Activated CD8-positive, alpha-beta memory T cell treated with anti-CD3 and anti-CD28 coated beads, Interleukin-2, amount 50 U/mL, for 1 hour (primary cell): ENCODE data around the gene SLC29A3.

ENCODE experiments used
- DNase-seq: peaks from one replicate; pipeline ENCODE4 v3.0.0-alpha.2; 2020; ENCODE audit errors: extremely low read depth

SLC29A3 gene

GRCh38 chr10:71321386-71321785 lies 2.3 kb downstream of the SLC29A3 start:
- no peak for DNase-seq

GRCh38 chr10:71323407-71323806 lies 4.3 kb downstream of the SLC29A3 start:
- DNase-seq, result no peak

- no peak for DNase-seq
These were observed 5.7 kb downstream of the SLC29A3 start for GRCh38 chr10:71324743-71325142.

- no peak for DNase-seq
These were observed 6.2 kb downstream of the SLC29A3 start for GRCh38 chr10:71325267-71325666.

- DNase-seq, result no peak
These were observed 7.4 kb downstream of the SLC29A3 start for GRCh38 chr10:71326464-71326881.

- no peak for DNase-seq
These were observed 11.8 kb downstream of the SLC29A3 start for GRCh38 chr10:71330789-71331404.

- DNase-seq, result no peak
These were observed 12.7 kb downstream of the SLC29A3 start for GRCh38 chr10:71331736-71332135.

GRCh38 chr10:71332466-71332865 lies 13.4 kb downstream of the SLC29A3 start:
- DNase-seq, result no peak

- DNase-seq, result no peak
These were observed 14.2 kb downstream of the SLC29A3 start for GRCh38 chr10:71333129-71333887.

- no peak for DNase-seq
These were observed 15.2 kb downstream of the SLC29A3 start for GRCh38 chr10:71334221-71334791.

- DNase-seq, result no peak
These were observed 16.2 kb downstream of the SLC29A3 start for GRCh38 chr10:71335173-71335708.

- no peak for DNase-seq
These were observed 17.6 kb downstream of the SLC29A3 start for GRCh38 chr10:71336632-71337031.

GRCh38 chr10:71337219-71337701 lies 18.2 kb downstream of the SLC29A3 start:
- no peak for DNase-seq

- no peak for DNase-seq
These were observed 19.9 kb downstream of the SLC29A3 start for GRCh38 chr10:71338728-71339495.

- no peak for DNase-seq
These were observed 20.9 kb downstream of the SLC29A3 start for GRCh38 chr10:71339796-71340589.

GRCh38 chr10:71342573-71343391 lies 23.7 kb downstream of the SLC29A3 start:
- no peak for DNase-seq

GRCh38 chr10:71343392-71343773 lies 24.3 kb downstream of the SLC29A3 start:
- DNase-seq, result no peak

- no peak for DNase-seq
These were observed 25.3 kb downstream of the SLC29A3 start for GRCh38 chr10:71344154-71344925.

- no peak for DNase-seq
These were observed 26.0 kb downstream of the SLC29A3 start for GRCh38 chr10:71344993-71345480.
